ENCODE results near the gene NRXN2.
"Not testable (repeated sequence)": the region's sequence is repeated elsewhere in the genome, so short reads cannot be mapped to it uniquely, and the experiment has no call there.

The NRXN2 gene

DNA sequence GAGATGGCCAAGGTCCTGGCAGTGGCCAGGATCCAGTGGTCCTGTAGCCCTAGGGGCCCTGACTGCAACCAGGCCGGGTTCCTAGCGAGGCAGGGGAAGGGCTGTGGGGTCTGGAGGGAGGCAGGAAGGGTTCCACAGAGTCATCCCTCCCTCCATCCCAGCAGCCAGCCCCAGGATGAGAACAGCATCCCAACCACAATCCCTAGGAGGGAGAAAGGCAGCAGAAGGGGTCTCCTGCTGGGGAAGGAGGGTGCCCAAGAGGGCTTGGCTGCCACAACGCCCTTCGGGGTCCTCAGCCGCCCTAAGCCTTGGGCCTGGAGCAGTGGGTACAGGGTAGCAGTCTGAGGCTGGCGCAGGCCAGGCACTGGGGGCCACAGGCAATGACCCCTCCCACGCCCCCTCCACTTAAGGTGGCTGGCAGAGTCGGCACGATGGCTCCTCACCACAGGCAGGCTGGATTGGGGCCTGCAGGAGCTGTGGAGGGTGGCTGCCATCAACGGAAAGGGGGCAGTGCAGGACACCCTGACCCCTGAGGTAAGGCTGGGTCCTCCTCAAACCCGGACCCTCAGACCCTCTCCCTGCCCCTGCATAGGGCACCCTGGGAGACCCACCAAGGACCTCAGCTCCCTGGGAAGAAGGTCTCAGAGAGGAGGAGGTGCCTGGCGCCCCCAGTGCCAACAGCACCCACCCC is 124.7 kb downstream of the NRXN2 start:
- CTCF ChIA-PET, result no interaction called here
- no peak for DNase-seq
- Mint-ChIP-seq H3K9me3 (no peaks in the 10 kb centered on the region), H3K4me1 (no peaks in the 10 kb centered on the region), H3K27me3 (peaks cover 4% of the 10 kb centered on the region), H3K4me3 (no peak overlapping the region), H3K27ac (no peak overlapping the region), H3K36me3 (no peaks in the 10 kb centered on the region)

DNA sequence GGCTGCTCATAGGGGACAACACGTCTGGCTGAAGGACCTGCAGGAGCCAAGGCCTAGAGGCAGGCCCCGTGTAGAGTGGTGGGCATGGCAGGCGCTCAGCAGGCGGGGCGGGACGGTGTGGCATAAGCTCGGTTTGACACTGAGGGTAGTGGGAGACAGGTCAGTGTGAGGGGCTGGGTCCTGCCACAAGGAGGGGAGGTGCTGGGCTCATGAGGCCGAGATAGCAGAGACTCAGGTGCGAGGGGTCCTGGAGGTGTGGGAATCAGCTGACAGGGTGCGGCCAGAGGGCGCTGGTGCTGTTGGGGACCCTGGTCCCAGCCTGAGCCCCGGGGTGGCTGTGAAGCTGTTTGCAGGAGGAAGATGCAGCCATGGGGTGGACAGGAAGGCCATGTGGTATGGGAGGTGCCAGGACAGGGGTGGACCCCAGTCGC is 125.3 kb downstream of the NRXN2 start:
- Mint-ChIP-seq H3K27me3 (peaks cover 4% of the 10 kb centered on the region), H3K4me1 (no peaks in the 10 kb centered on the region), H3K36me3 (no peaks in the 10 kb centered on the region), H3K9me3 (no peaks in the 10 kb centered on the region), H3K27ac (no peak overlapping the region), H3K4me3 (no peak overlapping the region)
- CTCF ChIA-PET, result no interaction called here
- DNase-seq, result no peak

- H3K36me3 Mint-ChIP-seq, H3K4me1 Mint-ChIP-seq, CTCF ChIA-PET, H3K27ac Mint-ChIP-seq, H3K9me3 Mint-ChIP-seq, H3K4me3 Mint-ChIP-seq, DNase-seq, H3K27me3 Mint-ChIP-seq: not testable (repeated sequence)
Measured at GRCh38 chr11:64595922-64596321, 127.1 kb downstream of the NRXN2 start.

GRCh38 chr11:64594159-64594939 is 128.6 kb downstream of the NRXN2 start:
- peaks cover 4% of the 10 kb centered on the region for H3K27me3 Mint-ChIP-seq
- H3K27ac Mint-ChIP-seq, result no peak overlapping the region
- H3K9me3 Mint-ChIP-seq, result no peaks in the 10 kb centered on the region
- DNase-seq, result no peak
- no peaks in the 10 kb centered on the region for H3K36me3 Mint-ChIP-seq
- CTCF ChIA-PET, result no interaction called here
- H3K4me3 Mint-ChIP-seq, result no peak overlapping the region
- no peaks in the 10 kb centered on the region for H3K4me1 Mint-ChIP-seq

DNA sequence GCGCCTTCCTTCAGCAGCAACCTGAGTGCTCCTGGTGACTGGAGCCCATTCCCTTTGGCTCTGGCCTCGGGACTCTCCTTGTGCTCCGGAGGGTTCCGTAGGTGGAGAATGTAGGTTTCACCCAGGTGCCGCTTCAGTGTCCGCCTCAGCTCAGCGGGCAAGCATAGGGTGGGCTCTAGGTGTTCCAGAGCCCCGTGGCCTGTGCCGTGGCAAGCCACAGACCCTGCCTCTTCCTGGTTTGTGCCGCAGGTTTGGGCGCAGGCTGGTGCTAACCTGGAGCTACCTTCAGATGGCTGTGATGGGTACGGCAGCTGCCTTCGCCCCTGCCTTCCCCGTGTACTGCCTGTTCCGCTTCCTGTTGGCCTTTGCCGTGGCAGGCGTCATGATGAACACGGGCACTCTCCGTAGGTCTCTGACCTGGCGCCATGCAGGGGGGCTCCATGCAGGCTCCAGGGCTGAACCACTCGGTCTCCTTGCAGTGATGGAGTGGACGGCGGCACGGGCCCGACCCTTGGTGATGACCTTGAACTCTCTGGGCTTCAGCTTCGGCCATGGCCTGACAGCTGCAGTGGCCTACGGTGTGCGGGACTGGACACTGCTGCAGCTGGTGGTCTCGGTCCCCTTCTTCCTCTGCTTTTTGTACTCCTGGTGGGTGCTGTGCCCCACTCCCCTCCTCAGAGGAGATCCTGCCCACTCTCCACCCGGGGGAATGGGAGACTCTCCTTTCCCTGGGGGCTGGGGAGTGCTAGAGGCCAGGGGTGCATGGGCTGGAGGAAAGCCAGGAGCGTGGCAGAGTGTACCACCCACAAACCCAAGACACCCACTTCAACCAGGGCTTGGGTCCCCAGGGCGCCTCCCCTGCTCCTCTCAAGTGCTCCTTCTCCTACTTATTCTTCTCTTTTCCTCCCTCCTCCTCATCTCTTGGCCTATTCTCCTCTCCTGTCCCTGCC is 129.6 kb downstream of the NRXN2 start:
- H3K9me3 Mint-ChIP-seq, result peaks cover 3% of the 10 kb centered on the region
- no peak overlapping the region for H3K27ac Mint-ChIP-seq
- no peaks in the 10 kb centered on the region for H3K4me1 Mint-ChIP-seq
- CTCF ChIA-PET, result no interaction called here
- peaks cover 5% of the 10 kb centered on the region for H3K27me3 Mint-ChIP-seq
- no peaks in the 10 kb centered on the region for H3K36me3 Mint-ChIP-seq
- no peak for DNase-seq
- H3K4me3 Mint-ChIP-seq, result no peak overlapping the region

DNA sequence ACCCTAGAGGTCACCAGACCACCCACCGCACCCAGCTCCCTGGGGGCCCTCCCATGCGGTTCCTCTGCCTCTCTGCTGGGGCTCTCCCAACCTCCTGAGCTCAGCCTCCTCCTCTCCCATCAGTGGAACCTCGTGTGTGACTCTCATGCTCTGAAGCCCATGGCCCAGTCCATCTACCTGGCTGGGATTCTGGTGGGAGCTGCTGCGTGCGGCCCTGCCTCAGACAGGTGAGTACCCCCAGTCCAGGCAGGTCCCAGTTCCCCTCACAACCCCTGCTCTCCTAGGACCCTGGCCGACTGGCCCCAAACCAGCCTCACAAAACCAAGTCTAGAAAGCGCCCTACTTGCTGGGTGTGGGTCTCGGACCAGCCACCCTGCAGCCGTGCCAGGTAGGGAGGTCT is 130.3 kb downstream of the NRXN2 start:
- Mint-ChIP-seq H3K27me3 (peaks cover 12% of the 10 kb centered on the region), H3K4me3 (no peak overlapping the region), H3K27ac (no peak overlapping the region), H3K9me3 (peaks cover 6% of the 10 kb centered on the region), H3K4me1 (no peaks in the 10 kb centered on the region), H3K36me3 (no peaks in the 10 kb centered on the region)
- DNase-seq, result no peak
- CTCF ChIA-PET, result no interaction called here

DNA sequence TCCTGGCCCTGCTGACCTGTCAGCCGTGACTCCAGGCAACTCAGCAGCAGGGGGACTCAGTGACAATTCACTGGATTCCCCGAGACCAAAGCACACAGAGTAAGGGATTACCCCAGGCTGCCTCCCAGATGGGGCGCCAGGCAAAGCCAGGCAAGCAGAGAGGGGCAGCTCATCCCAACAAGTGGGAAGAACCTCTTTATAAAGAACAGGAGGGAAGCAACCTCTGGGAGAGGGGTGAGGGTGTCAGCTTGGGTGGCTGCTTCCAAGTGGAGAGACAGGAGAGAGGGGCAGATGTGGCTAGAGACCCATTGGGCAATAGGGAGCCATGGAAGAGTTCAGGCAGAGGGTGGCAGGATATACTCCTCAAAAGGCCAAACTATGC is 130.8 kb downstream of the NRXN2 start:
- Mint-ChIP-seq H3K27me3 (peaks cover 14% of the 10 kb centered on the region), H3K4me3 (no peak overlapping the region), H3K4me1 (no peaks in the 10 kb centered on the region), H3K36me3 (no peaks in the 10 kb centered on the region), H3K9me3 (peaks cover 6% of the 10 kb centered on the region), H3K27ac (no peak overlapping the region)
- DNase-seq, result no peak
- CTCF ChIA-PET, result no interaction called here

GRCh38 chr11:64591257-64592233 is 131.5 kb downstream of the NRXN2 start:
- H3K4me3 Mint-ChIP-seq, result no peak overlapping the region
- H3K4me1 Mint-ChIP-seq, result no peaks in the 10 kb centered on the region
- peaks cover 13% of the 10 kb centered on the region for H3K27me3 Mint-ChIP-seq
- no peak for DNase-seq
- CTCF ChIA-PET, result no interaction called here
- no peak overlapping the region for H3K27ac Mint-ChIP-seq
- H3K36me3 Mint-ChIP-seq, result no peaks in the 10 kb centered on the region
- peaks cover 6% of the 10 kb centered on the region for H3K9me3 Mint-ChIP-seq

GRCh38 chr11:64590763-64591221 is 132.2 kb downstream of the NRXN2 start, which contains the start of gene SLC22A12:
TSS of gene SLC22A12 (plus strand) at chr11:64591220. CDS start at chr11:64591557, 337 bp downstream.
- Mint-ChIP-seq H3K4me3 (no peak within 1 kb of the TSS), H3K9me3 (peaks cover 6% of the 10 kb centered on the region), H3K36me3 (no peaks in the 10 kb centered on the region), H3K27me3 (peaks cover 13% of the 10 kb centered on the region), H3K4me1 (no peaks in the 10 kb centered on the region), H3K27ac (no peak within 1 kb of the TSS)
- CTCF ChIA-PET, result no interaction called here
- no peak for DNase-seq

DNA sequence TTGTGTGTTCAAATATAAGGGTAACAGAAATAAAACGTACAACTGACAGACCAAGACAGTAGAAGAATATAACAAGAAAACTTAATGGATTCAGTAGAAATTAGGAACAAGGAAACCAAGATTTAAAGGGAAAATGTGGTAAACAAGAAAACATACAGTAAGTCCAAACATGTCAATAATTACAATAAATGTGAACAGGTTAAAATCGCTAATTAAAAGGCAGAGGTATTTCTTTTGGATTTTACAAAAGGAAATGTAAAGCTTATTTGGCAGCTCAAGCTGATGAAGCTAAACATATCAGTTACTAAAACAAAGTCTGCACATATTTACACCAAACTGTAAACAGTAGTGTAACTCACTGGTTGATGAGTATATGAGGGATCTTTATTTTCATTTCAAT is 134.3 kb downstream of the NRXN2 start:
- H3K4me3 Mint-ChIP-seq, result no peak overlapping the region
- no peaks in the 10 kb centered on the region for H3K36me3 Mint-ChIP-seq
- H3K27ac Mint-ChIP-seq, result no peak overlapping the region
- H3K27me3 Mint-ChIP-seq, result peaks cover 17% of the 10 kb centered on the region
- H3K9me3 Mint-ChIP-seq, result peaks cover 6% of the 10 kb centered on the region
- DNase-seq, result no peak
- no peaks in the 10 kb centered on the region for H3K4me1 Mint-ChIP-seq
- CTCF ChIA-PET, result no interaction called here

DNA sequence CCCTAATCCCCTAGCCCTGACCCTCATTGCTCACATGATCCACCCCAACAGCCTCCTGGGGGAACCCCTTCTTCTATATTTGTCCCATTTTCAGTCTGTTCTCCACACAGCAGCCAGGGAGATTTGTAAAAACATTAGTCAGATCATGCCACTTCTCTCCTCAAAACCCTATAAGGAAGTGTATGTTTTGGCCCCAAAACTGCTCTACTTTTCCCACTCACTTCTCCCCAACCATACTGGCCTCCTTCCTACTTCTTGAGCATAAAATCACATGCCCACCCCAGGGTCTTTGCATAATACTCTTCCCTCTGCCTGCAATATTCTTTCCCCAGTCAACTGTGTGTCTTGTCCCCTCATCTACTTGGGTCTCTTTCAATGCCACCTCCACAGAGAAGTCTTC is 136.6 kb downstream of the NRXN2 start:
- Mint-ChIP-seq H3K36me3 (no peaks in the 10 kb centered on the region), H3K27me3 (peaks cover 17% of the 10 kb centered on the region), H3K4me1 (no peaks in the 10 kb centered on the region), H3K27ac (no peak overlapping the region), H3K9me3 (peaks cover 6% of the 10 kb centered on the region), H3K4me3 (no peak overlapping the region)
- CTCF ChIA-PET, result no interaction called here
- no peak for DNase-seq

DNA sequence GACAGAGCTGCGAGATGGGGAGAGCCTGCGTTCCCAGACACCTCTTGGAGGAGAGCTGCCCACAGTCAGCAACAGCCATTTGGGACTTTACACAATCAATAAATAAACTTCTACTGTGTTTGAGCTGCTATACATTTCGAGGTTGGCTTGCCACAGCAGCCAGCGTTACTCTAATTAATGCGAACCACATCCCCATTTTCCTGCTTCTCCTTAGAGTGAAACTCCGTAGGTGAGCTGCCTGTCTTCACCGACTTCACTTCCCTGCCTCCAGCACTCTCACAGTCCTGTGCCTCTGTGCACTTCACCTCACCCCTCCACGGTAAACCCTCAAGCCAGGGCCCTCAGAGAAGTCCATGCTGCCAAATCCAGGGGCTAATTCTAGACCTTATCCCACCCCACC is 137.8 kb downstream of the NRXN2 start:
- Mint-ChIP-seq H3K4me1 (no peaks in the 10 kb centered on the region), H3K27ac (no peak overlapping the region), H3K36me3 (no peaks in the 10 kb centered on the region), H3K9me3 (peaks cover 6% of the 10 kb centered on the region), H3K4me3 (no peak overlapping the region), H3K27me3 (peaks cover 21% of the 10 kb centered on the region)
- no peak for DNase-seq
- CTCF ChIA-PET, result no interaction called here

GRCh38 chr11:64583296-64584262 is 139.4 kb downstream of the NRXN2 start:
- DNase-seq, result no peak
- Mint-ChIP-seq H3K36me3 (no peaks in the 10 kb centered on the region), H3K27ac (no peak overlapping the region), H3K9me3 (peaks cover 4% of the 10 kb centered on the region), H3K27me3 (peaks cover 21% of the 10 kb centered on the region), H3K4me1 (no peaks in the 10 kb centered on the region), H3K4me3 (no peak overlapping the region)
- CTCF ChIA-PET, result no interaction called here

Data from activated naive CD4-positive, alpha-beta T cell treated with anti-CD3 and anti-CD28 coated beads, Interleukin-2, amount 10 ng/mL, durations not matched to agents 7 days and 5 days (primary cell).